Stimulated activated naive CD8-positive, alpha-beta T cell treated with anti-CD3 and anti-CD28 coated beads, Interleukin-15, Interleukin-2, amounts not matched to agents 100 U/mL and 50 U/mL, for 24 hours (primary cell): Measurements from ENCODE around the gene ATP9B.
"Not testable (repeated sequence)": the region's sequence is repeated elsewhere in the genome, so short reads cannot be mapped to it uniquely, and the experiment has no call there.

Experiments used
- ATAC-seq: fragments of 150-1000 bp; cut with Tn5 transposase; one replicate; pipeline ENCODE4 v1.10.0; 2021
- DNase-seq: peaks from one replicate; pipeline ENCODE4 v3.0.0; 2021

ATP9B gene

GRCh38 chr18:79285191-79285590 is 216.0 kb downstream of the ATP9B start:
- ATAC-seq, DNase-seq: not testable (repeated sequence)

- DNase-seq, ATAC-seq: not testable (repeated sequence)
Observed at GRCh38 chr18:79290409-79290808, 221.2 kb downstream of the ATP9B start.

- ATAC-seq (no peak), DNase-seq (no peak)
Observed at GRCh38 chr18:79290876-79291275, 221.7 kb downstream of the ATP9B start.

- ATAC-seq (no peak), DNase-seq (no peak)
Observed at GRCh38 chr18:79294235-79294634, 225.0 kb downstream of the ATP9B start.

- ATAC-seq (no peak), DNase-seq (no peak)
Observed at GRCh38 chr18:79299272-79299671, 230.1 kb downstream of the ATP9B start.

GRCh38 chr18:79299711-79300110 is 230.5 kb downstream of the ATP9B start:
- DNase-seq (no peak), ATAC-seq (no peak)

- ATAC-seq (no peak), DNase-seq (no peak)
Observed at GRCh38 chr18:79300413-79300812, 231.2 kb downstream of the ATP9B start.

GRCh38 chr18:79302120-79302519 is 232.9 kb downstream of the ATP9B start:
- DNase-seq, result no peak
- ATAC-seq, result no peak

- no peak for ATAC-seq
- DNase-seq, result no peak
Observed at GRCh38 chr18:79305911-79306310, 236.7 kb downstream of the ATP9B start.

GRCh38 chr18:79309614-79310358 is 240.6 kb downstream of the ATP9B start:
- ATAC-seq (no peak), DNase-seq (no peak)

- ATAC-seq, result no peak
- no peak for DNase-seq
Observed at GRCh38 chr18:79314838-79315388, 245.7 kb downstream of the ATP9B start.

GRCh38 chr18:79315596-79315995 is 246.4 kb downstream of the ATP9B start:
- DNase-seq, result no peak
- ATAC-seq, result no peak

- DNase-seq (no peak), ATAC-seq (no peak)
Observed at GRCh38 chr18:79317703-79318102, 248.5 kb downstream of the ATP9B start.

- ATAC-seq (no peak), DNase-seq (no peak)
Observed at GRCh38 chr18:79318142-79318673, 249.0 kb downstream of the ATP9B start.

- no peak for DNase-seq
- ATAC-seq, result no peak
Observed at GRCh38 chr18:79320216-79320850, 251.1 kb downstream of the ATP9B start.

- DNase-seq, result no peak
- ATAC-seq, result no peak
Observed at GRCh38 chr18:79321625-79322405, 252.6 kb downstream of the ATP9B start.

GRCh38 chr18:79322441-79322840 is 253.2 kb downstream of the ATP9B start:
- ATAC-seq (no peak), DNase-seq (no peak)

GRCh38 chr18:79323471-79323870 is 254.3 kb downstream of the ATP9B start:
- ATAC-seq (no peak), DNase-seq (no peak)

GRCh38 chr18:79326413-79327198 is 257.4 kb downstream of the ATP9B start:
- DNase-seq (no peak), ATAC-seq (peak; percentile 78)

GRCh38 chr18:79327199-79327721 is 258.1 kb downstream of the ATP9B start:
- ATAC-seq (peak; percentile 49), DNase-seq (no peak)

- not testable (repeated sequence) for ATAC-seq
Observed at GRCh38 chr18:79327915-79328314, 258.7 kb downstream of the ATP9B start.

More at GRCh38 chr18:79327915-79328314, 258.7 kb downstream of the ATP9B start:
- DNase-seq, result not testable (repeated sequence)
